22Rv1 (cell line): ENCODE measurements around the gene PLP1.

Experiments
- H3K27ac ChIP-seq: fragments of 450-650 bp; 2 replicates; pipeline ENCODE4 v1.5.1; 2017
- CTCF ChIP-seq: fragments of 450-650 bp; IDR thresholded peaks from 2 replicates; pipeline ENCODE4 v1.5.1; 2017; ENCODE audit warnings: mild to moderate bottlenecking
- ZFX ChIP-seq: fragments of 450-650 bp; IDR thresholded peaks from 2 replicates; pipeline ENCODE4 v1.6.1; 2017; ENCODE audit warnings: antibody characterized with exemption, borderline replicate concordance

The PLP1 gene

DNA sequence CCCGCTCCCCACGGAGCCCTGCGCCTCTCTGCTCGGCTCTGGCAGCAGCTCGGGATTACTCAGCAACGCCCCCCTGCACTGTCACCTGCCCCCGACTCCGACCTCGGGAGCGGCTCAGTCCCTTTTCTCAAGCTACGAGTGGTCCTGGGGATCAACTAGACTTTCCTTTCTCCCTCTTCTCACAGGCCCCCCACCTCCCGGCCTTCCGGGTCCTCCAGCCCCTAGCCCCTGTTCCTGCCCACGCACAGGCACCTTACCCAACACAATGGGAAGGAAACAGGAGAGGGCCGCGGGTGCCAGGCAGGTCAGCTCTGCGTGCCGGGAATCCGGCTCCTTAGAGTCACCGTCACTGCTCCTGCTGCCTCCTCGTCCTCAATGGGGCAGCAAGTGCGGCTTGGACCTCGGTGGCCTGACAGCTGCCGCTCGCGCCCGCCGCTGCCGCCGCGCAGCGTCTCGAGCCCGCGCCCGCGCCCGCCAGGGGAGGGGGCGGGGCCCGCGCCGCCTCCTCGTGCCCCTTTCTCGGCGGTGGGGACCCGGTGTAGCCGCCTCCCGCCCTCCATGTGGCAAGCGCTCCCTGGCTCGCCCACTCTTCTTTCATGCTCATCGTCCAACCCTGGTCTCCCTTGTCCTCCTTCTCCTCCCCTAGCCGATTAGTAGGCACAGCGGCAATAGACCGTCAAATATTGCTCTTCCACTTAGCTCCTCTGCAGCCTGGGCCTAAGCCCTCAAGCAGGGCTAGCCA, 55.3 kb downstream of the PLP1 start, which contains the start of gene RAB9B:
Gene RAB9B, minus strand, starts transcription at position 455 of the 742 bp plus-strand sequence. CDS start 6,473 bp downstream, outside the sequence.
- H3K27ac ChIP-seq: no peak within 1 kb of the TSS
- TF ChIP-seq ZFX: no peak
- TF ChIP-seq CTCF: no peak

GRCh38 chrX:103839404-103839803, 62.8 kb downstream of the PLP1 start:
- TF ChIP-seq CTCF (no peak), ZFX (no peak)
- H3K27ac ChIP-seq: no peak overlapping the region
